ENCODE measurements around the gene SAXO1.

The SAXO1 gene

GRCh38 chr9:18976709-18977531 lies 56.1 kb downstream of the SAXO1 start:
- TF ChIP-seq CTCF (IDR thresholded peaks at IDR 0.05; ENCODE audit: extremely low read depth, missing control alignments) = no peak
- no peak for DNase-seq (ENCODE audit: low spot score)

- TF ChIP-seq CTCF (IDR thresholded peaks at IDR 0.05; ENCODE audit: extremely low read depth, missing control alignments) = no peak
- DNase-seq (ENCODE audit: low spot score) = no peak
Measured at GRCh38 chr9:18976221-18976708, 56.7 kb downstream of the SAXO1 start.

GRCh38 chr9:18973348-18973747 lies 59.7 kb downstream of the SAXO1 start:
- TF ChIP-seq CTCF (IDR thresholded peaks at IDR 0.05; ENCODE audit: extremely low read depth, missing control alignments) = no peak
- DNase-seq (ENCODE audit: low spot score) = no peak

GRCh38 chr9:18972675-18973074 lies 60.3 kb downstream of the SAXO1 start:
- no peak for DNase-seq (ENCODE audit: low spot score)
- TF ChIP-seq CTCF (IDR thresholded peaks at IDR 0.05; ENCODE audit: extremely low read depth, missing control alignments) = no peak

GRCh38 chr9:18971909-18972308 lies 61.1 kb downstream of the SAXO1 start:
- DNase-seq (ENCODE audit: low spot score) = no peak
- TF ChIP-seq CTCF (IDR thresholded peaks at IDR 0.05; ENCODE audit: extremely low read depth, missing control alignments) = no peak

- TF ChIP-seq CTCF (IDR thresholded peaks at IDR 0.05; ENCODE audit: extremely low read depth, missing control alignments) = no peak
- DNase-seq (ENCODE audit: low spot score) = no peak
Measured at GRCh38 chr9:18971404-18971803, 61.6 kb downstream of the SAXO1 start.

GRCh38 chr9:18970393-18970792 lies 62.6 kb downstream of the SAXO1 start:
- DNase-seq (ENCODE audit: low spot score) = no peak

More at GRCh38 chr9:18970393-18970792, 62.6 kb downstream of the SAXO1 start:
- no peak for TF ChIP-seq CTCF (IDR thresholded peaks at IDR 0.05; ENCODE audit: extremely low read depth, missing control alignments)
